GM10847 (cell line): ENCODE results near the gene NAA80.

Source experiments
- POLR2A ChIP-seq: IDR thresholded peaks from 2 replicates; pipeline ENCODE4 v1.6.1; 2011; ENCODE audit not compliant: insufficient read length; ENCODE audit errors: extremely low read depth

Gene NAA80

GRCh38 chr3:50336452-50337174 lies 37.4 kb upstream of the NAA80 start:
- TF ChIP-seq POLR2A: no peak

- TF ChIP-seq POLR2A: no peak
Measured at GRCh38 chr3:50334339-50335075, 35.3 kb upstream of the NAA80 start.

DNA sequence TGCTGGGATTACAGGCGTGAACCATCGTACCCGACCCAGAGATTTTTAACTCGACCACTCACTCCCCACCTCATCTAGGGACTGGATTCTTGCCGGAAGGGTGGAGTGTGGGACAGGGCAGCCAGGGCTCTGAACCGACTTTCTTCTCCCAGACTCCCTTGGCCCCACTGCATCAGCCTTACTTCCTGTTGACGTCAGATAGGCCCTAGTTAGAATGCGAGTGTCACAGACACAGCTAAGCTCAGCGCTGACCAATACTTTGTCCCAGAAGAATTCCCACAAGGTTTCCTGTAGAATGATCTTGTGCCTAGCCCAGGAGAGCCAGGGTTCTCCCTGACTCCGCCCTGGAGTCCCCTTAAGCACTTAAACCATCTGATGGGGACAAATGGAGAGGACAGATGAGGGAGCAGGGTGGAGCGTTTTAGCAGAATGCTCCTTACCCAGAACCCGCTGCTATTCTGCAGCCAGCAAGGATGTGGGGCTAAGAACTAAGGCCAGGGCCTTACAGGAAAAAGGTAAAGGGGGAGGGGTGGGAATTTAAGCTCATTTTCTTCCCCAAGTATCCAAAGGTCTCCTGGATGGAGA lies 34.6 kb upstream of the NAA80 start:
- TF ChIP-seq POLR2A: no peak

DNA sequence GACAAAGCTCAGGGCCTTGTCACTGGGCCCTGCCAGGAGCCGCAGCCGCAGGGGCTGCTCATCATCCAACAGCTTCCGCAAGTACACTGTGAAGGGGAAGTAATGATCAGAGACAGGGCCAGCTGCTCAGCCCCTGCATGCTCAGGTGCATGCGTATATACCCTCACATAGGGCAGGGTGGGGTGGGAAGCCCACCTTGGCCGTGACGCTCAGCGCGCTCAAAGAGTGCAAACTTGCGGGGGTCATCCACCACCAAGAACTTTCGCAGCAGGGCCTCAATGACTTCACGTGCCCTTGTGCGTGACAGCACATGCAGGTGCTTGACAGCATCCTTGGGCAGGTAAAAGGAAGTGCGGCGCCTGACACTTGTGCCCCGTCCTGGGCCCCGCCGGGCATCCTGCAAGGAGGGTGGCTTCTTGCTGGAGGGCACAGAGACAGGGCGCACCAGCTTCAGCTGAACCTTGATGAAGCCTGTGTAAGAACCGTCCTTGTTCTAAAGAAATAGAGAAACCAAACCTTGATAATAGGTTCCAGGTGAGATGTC lies 32.2 kb upstream of the NAA80 start:
- TF ChIP-seq POLR2A: no peak

GRCh38 chr3:50330330-50330729 lies 31.1 kb upstream of the NAA80 start:
- TF ChIP-seq POLR2A: no peak

- peak; percentile 74 for TF ChIP-seq POLR2A
Measured at GRCh38 chr3:50327943-50328691, 28.9 kb upstream of the NAA80 start, which contains the start of gene TUSC2. TUSC2 (minus strand) TSS chr3:50328223; CDS start chr3:50328099, 124 bp downstream.

DNA sequence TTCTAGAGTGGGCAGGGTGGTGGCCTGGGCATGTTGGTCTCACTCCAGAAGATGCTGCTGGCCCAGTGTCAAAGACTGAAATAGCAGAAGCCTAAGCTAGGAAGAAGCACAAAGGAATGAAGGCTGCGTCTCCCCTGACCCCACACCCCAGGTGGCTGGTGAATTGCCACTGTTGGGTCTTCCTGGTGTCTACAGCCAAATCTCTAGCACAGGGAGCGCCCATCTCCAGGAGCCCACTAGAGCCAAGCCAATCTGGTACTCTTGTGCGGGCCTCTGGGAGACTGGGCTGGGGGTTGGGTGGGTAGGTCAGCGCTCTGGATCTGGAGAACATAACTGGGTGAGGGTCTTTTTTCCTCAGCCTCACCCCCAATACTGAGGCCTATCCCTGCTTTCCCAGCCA lies 27.9 kb upstream of the NAA80 start:
- TF ChIP-seq POLR2A: no peak

GRCh38 chr3:50326182-50326541 lies 27.0 kb upstream of the NAA80 start:
- TF ChIP-seq POLR2A: no peak

- TF ChIP-seq POLR2A: no peak
Measured at GRCh38 chr3:50325497-50326181, 26.4 kb upstream of the NAA80 start.

DNA sequence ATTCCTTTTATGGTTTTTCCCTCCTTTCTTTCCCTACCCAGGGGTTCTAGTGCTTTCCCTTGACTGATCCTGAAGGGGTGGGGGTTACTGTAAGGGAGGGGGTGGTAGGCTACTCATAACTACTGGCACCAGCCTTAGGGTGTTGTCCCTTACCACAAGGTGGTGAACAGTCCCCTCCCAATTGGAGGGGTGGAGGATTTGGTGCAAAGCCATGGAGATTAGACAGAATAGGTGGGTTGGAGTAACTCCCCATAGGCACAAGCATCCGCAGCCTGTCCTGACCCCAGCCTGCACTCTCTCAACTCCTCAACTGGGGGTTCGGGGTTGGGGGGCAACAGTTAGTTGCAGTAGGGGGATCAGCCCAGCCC lies 25.9 kb upstream of the NAA80 start:
- no peak for TF ChIP-seq POLR2A

DNA sequence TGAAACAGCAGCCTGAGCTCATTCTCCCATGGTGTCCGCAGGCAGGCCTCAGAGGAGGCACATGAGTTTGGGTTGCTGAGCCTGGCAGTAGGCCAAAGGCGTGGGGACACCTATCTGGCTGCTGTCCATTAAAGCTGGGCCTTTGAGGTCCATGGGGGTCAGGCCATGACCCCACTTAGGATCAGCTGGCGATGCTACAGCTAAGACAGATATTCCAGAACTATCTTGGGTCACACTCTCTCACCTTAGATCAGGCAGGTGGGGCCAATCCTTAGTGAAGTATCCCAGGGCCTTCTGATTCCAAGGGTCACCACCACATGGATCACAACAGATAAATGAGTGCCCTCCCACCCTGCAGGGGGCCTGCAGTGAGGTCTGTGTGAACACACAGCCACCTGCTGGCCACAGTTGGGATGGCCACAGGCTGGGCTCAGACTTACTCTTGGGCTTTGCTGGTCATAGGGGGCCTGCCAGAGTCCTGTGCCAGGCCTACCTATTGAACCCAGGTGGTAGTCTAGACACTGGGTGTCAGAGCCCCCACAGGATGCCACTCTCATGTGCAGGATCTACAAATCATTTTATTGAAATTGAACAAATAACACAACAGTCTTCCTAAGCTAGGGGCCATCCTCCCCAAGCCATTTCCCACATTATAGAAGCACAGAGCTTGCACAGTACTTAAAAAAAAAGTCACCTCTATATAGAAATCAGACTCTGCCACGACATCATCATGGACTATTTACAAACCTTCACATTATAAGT lies 25.3 kb upstream of the NAA80 start:
- TF ChIP-seq POLR2A: no peak

DNA sequence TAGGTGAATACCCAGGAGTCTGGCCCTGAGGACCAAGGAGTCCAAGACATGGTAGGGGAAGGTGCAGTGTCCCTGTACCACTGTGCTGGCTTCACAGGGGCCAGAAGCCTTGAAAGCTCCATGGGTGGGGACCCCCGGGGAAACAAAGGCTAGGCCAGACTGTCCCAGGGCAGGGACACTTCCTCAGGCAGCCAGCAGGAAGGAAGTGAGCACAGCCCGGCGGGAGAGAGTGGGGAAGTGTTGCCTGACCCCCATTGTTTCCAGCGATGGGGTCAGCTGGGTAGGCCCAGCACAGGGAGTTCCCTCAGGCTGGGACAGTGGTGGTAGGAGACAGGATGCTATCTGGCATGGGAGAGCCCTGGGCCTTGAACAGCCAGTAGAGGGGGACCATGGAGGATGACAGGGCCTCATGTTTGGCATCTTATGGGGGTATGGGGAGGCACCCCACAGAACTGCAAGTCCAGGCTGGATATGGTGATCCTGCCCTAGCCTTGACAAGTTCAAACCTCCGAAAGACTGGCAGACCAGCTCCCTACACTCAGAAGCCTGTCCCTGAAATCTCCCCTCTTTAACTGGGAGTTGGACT lies 24.5 kb upstream of the NAA80 start:
- no peak for TF ChIP-seq POLR2A

DNA sequence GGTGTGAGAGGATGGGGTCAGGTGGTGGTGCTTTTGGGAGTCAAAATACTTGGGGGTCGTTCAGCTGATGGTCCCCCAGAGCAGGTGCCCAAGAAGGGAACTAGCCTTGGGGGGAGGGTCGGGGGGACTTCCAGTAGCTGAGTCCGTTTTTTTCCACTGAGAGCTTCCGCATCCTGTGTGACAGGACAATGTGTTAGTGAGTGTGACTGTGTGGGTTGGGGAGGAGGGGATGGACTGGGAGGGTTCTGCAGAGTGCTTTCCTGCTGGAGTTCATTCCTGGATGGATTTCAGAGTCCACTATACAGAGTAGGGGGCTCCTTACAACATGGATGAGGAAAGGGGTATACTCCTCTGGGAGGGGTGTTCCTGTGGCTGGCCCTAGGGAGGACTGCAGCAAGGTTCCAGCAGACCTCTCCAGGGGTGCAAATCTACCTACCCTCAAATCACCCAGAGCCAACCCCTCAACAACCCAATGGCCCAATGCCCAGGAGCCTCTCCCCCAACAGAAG lies 23.9 kb upstream of the NAA80 start:
- TF ChIP-seq POLR2A: no peak
